Measurements from ENCODE around the gene ODC1. TPM values are rescaled to one million over a fixed set of nuclear protein-coding genes. Genes with fewer than 3 reads are reported as not detected.

Gene ODC1
- total and polyA plus RNA-seq, 2 of the 4 experiments (the other 2 are of a cell fraction), result 117 to 204 TPM

DNA sequence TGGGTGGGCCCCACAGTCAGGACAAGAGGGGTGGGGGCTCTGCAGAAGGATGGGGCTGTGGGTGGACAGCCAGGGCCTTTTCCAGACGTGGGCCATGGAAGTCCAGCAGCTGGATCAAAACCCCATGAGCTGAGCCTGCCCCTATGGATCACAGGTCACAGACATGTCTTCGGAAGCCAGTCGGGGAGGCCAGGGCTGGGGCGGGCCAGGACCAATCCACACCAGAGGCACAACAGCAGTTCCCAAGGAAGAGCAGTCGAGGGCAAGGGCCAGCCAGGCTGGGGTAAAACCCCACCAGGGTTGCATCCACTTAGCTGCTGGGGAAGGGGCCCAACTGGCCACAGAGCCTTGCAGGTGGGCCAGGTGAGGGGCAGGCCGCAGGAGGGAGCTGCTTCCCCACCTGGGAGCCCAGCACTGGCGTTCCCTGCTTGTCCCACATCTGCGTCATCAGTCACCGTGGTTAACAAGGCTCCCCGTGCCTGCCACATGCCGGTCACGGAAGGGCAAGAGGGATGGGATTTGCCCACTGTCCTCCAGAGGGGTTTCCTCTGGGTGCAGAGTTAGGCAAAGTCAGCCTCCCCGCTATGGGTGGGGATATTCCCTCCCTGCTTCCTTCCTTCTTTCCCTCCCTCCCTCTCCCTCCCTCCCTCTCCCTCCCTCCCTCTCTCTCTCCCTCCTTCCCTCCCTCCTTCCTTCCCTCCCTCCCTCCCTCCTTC, 46.4 kb upstream of the ODC1 start:
- no peaks in the 10 kb centered on the region for H3K79me1 ChIP-seq (ENCODE audit: low read depth in 1 of 2, low read length in 2 of 2)
- no peak overlapping the region for H4K91ac ChIP-seq (ENCODE audit: insufficient read depth, low read depth, low read length)
- ATAC-seq (ENCODE audit: low read depth), result no peak
- ChIA-PET POLR2A (ENCODE audit: unreplicated experiment) (no interaction called here), CTCF (no interaction called here)
- intact Hi-C loops (cut with micrococcal nuclease), result no loop called here
- no peak for DNase-seq
- no peak overlapping the region for H3K56ac ChIP-seq (ENCODE audit: extremely low read depth, insufficient read depth, low read length)
- H4K20me1 ChIP-seq (ENCODE audit: insufficient read depth, low read length), result peaks cover 19% of the 10 kb centered on the region
- H3K9me1 ChIP-seq (ENCODE audit: insufficient read depth, low read length), result peaks cover 8% of the 10 kb centered on the region; the same call in 1 of the 2 replicates
- no TSS peak for BruUV-seq (replicated peaks)
- no peak overlapping the region for H3K18ac ChIP-seq (ENCODE audit: low read depth, low read length)
- no peak overlapping the region for H2BK5ac ChIP-seq (ENCODE audit: low read depth, low read length, poor library complexity, severe bottlenecking)
- peak overlapping the region; percentile 18 for H2AFZ ChIP-seq (replicated peaks; ENCODE audit: low read length, poor library complexity)
- H2AK5ac ChIP-seq (ENCODE audit: low read depth, low read length), result peak overlapping the region; percentile 67; the same call in 1 of the 2 replicates
- in situ Hi-C loops (cut with MboI; ENCODE audit: low sequenced_read_pairs), result no loop called here
- no peak overlapping the region for H3K4me2 ChIP-seq (ENCODE audit: low read depth, low read length)
- H3K9ac ChIP-seq (ENCODE audit: low read depth, low read length), result no peak overlapping the region
- H2BK120ac ChIP-seq (ENCODE audit: low read depth, low read length), result no peak overlapping the region
- H2BK20ac ChIP-seq (ENCODE audit: low read depth, low read length), result no peak overlapping the region
- TF ChIP-seq, protein P1, sequence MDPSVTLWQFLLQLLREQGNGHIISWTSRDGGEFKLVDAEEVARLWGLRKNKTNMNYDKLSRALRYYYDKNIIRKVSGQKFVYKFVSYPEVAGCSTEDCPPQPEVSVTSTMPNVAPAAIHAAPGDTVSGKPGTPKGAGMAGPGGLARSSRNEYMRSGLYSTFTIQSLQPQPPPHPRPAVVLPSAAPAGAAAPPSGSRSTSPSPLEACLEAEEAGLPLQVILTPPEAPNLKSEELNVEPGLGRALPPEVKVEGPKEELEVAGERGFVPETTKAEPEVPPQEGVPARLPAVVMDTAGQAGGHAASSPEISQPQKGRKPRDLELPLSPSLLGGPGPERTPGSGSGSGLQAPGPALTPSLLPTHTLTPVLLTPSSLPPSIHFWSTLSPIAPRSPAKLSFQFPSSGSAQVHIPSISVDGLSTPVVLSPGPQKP (IDR thresholded peaks at IDR 0.05; ENCODE audit: borderline replicate concordance, low read depth, low read length), result no peak
- TF ChIP-seq, protein P2, sequence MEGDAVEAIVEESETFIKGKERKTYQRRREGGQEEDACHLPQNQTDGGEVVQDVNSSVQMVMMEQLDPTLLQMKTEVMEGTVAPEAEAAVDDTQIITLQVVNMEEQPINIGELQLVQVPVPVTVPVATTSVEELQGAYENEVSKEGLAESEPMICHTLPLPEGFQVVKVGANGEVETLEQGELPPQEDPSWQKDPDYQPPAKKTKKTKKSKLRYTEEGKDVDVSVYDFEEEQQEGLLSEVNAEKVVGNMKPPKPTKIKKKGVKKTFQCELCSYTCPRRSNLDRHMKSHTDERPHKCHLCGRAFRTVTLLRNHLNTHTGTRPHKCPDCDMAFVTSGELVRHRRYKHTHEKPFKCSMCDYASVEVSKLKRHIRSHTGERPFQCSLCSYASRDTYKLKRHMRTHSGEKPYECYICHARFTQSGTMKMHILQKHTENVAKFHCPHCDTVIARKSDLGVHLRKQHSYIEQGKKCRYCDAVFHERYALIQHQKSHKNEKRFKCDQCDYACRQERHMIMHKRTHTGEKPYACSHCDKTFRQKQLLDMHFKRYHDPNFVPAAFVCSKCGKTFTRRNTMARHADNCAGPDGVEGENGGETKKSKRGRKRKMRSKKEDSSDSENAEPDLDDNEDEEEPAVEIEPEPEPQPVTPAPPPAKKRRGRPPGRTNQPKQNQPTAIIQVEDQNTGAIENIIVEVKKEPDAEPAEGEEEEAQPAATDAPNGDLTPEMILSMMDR (conservative IDR thresholded peaks at IDR 0.05; ENCODE audit: low read depth, low read length), result no peak
- TF ChIP-seq RCOR1 (IDR thresholded peaks at IDR 0.05; ENCODE audit: insufficient replicate concordance, low read length), result no peak
- TF ChIP-seq RAD21 (IDR thresholded peaks at IDR 0.05; ENCODE audit: low read length), result no peak
- no peak for TF ChIP-seq FOS (IDR thresholded peaks at IDR 0.05; ENCODE audit: low read depth, low read length)
- TF ChIP-seq MXI1 (IDR thresholded peaks at IDR 0.05; ENCODE audit: borderline replicate concordance, low read depth, low read length), result no peak
- H2BK15ac ChIP-seq (ENCODE audit: low read depth, low read length), result no peak overlapping the region
- no peak overlapping the region for H3K14ac ChIP-seq (replicated peaks; ENCODE audit: low read depth, low read length)
- peaks cover 26% of the 10 kb centered on the region for H3K27me3 ChIP-seq (ENCODE audit: control insufficient read depth, insufficient read depth, low read length)
- no peak overlapping the region for H4K5ac ChIP-seq (ENCODE audit: low read depth, low read length)
- H3K4me3 ChIP-seq (ENCODE audit: insufficient read depth, low read depth, low read length), result no peak overlapping the region
- no peak overlapping the region for H4K8ac ChIP-seq (ENCODE audit: low read depth in 2 of 2, low read length in 2 of 2)
- peaks cover 3% of the 10 kb centered on the region for H3K9me3 ChIP-seq (ENCODE audit: control insufficient read depth, insufficient read depth, low read length)
- H2AK9ac ChIP-seq (replicated peaks; ENCODE audit: low read depth, low read length, poor library complexity), result peak overlapping the region; percentile 37
- 81% methylated on average over 5 of the region's 13 CpGs; no CpG with 5 or more reads in 1 of the 2 experiments for WGBS, 2 experiments (ENCODE audit: extremely low coverage in 2 of 2, insufficient read length in 1 of 2)
- no peak overlapping the region for H3K4ac ChIP-seq (ENCODE audit: low read depth, low read length)
- dilution Hi-C loops (cut with HindIII; ENCODE audit: low sequenced_read_pairs, unreplicated experiment), result no loop called here
- no peaks in the 10 kb centered on the region for H3K36me3 ChIP-seq (ENCODE audit: control insufficient read depth, insufficient read depth, low read length)
- H3K27ac ChIP-seq (ENCODE audit: insufficient read depth, low read length), result no peak overlapping the region
- peaks cover 11% of the 10 kb centered on the region for H3K4me1 ChIP-seq (ENCODE audit: control insufficient read depth, insufficient read depth, low read length)
- no peak overlapping the region for H3K23ac ChIP-seq (ENCODE audit: low read depth, low read length)

Measured in IMR-90 (cell line).